C1 segment of cervical spinal cord (tissue), 14 donors: ENCODE results near the gene RAB27B.

ENCODE experiments used
- DNase-seq, 14 donors: peaks; one replicate each; lab custom pipeline; 2025; lab: John Stamatoyannopoulos, UW

The RAB27B gene

DNA sequence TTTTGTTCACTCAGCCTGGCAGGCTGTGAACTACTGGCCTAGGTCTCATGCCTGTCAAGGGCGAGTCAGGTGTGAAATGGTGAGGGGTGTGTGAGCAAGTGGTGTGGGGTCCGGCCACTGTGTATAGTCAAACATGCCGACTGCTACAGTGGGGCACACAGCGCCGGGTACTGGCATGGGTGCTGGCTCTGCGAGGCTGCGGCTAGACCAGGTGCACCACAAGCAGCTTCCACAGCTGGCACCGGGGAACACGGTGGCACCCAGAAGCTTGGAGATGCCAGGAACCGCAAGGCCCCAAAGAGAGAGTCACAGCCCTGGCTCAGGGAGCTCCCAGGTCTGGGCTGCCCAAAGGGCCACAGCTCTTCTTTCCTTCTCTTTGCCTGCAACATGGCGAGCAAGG lies 81.3 kb downstream of the RAB27B start:
- no peak for DNase-seq

DNA sequence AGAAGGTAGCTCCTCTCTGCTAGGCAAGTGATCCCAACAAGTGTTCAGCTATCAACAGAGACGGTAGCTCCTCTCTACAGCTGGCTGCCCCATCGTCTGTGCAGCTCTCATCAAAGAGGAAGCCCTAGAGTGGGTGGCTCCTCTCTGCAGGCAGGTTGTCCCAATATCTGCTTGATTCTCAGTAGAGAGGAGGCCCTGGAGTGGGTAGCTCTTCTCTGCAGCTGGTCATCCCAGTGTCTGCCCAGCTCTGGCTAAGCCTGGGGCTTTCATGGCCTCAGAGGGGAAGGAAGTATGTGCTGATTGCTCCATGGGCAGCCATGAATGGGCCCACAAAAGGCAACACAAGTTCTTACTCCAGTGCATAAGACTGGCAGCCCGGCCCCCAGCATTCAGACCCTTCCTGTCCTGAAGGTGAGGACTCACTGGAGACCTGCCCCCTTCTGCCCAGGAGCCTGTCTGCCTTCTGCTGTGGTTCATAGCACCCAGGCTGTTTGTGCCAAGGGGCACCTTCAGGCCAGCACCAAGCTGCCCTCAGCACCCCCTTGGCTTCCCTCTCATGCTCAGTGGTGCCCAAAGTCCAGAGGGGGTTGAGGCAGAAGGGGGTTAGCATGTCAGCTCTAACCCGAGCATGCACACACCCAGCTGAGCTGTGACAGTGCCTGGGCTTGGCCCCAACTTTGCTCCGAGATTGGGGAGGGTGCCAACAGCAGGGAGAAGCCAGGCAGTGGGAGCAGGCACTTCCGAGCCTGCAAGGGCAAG lies 82.1 kb downstream of the RAB27B start:
- no peak for DNase-seq

GRCh38 chr18:54911551-54911950 lies 83.3 kb downstream of the RAB27B start:
- DNase-seq = no peak

- no peak for DNase-seq
Measured at GRCh38 chr18:54914816-54915215, 86.5 kb downstream of the RAB27B start.

DNA sequence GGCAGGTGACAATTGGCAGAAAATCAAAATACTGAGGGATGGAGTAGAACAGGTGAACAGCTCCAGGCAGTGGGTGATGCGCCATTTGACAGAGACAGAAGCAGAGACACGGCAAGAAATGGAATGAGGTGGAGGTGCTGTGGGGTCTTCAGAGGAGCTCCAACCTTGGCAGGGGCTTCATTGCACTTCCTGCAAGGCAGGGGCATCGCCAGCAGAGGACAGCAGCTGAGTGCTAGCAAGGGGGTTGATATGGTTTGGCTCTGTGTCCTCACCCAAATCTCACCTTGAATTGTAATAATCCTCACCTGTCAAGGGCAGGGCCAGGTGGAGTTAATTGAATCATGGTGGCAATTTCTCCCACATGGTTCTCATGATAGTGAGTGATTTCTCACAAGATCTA lies 88.2 kb downstream of the RAB27B start:
- DNase-seq = no peak

GRCh38 chr18:54918060-54918459 lies 89.8 kb downstream of the RAB27B start:
- no peak for DNase-seq

GRCh38 chr18:54919412-54919811 lies 91.1 kb downstream of the RAB27B start:
- DNase-seq = no peak

- no peak for DNase-seq
Measured at GRCh38 chr18:54923339-54923956, 95.2 kb downstream of the RAB27B start.

DNA sequence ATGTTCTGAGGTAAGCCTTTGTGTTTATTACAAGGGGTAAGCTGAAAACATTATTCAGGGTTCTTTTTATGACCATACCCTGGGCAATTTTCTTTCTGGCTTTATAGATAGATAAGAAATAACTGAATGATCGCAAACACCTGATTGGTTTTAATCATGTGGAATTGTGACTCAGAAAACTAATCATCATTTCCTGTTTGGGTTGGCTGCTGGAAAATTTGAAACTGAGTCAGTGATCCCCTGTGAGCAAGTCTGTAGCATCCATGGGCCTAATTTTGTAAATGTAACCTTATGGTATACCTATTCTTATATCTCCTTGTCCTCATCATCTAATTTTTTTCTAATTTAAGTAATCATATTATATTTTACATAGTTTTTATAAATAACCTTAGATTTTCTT lies 96.7 kb downstream of the RAB27B start:
- DNase-seq = no peak

GRCh38 chr18:54926593-54927325 lies 98.5 kb downstream of the RAB27B start:
- DNase-seq = no peak

- DNase-seq = no peak
Measured at GRCh38 chr18:54928236-54928635, 100.0 kb downstream of the RAB27B start.

DNA sequence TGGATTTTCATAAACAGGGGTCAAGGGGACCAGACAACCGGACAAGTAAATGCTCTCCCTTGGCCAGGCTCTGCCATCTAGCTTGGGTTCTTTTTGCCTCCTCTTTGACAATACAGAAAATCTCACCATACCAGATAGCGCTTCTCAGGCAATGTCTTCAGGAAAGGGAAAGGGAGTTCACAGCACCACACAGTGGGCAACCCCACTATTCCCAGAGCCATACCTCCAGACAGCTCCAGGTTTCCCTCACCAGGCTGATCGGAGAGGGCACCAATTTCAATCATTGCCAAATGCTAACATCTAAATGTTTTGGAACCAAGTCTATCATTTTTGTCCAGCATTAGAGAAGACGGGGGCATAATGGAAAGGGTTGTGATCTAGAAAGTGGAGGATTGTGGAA lies 102.9 kb downstream of the RAB27B start:
- DNase-seq = no peak

- DNase-seq = no peak
Measured at GRCh38 chr18:54932472-54932871, 104.2 kb downstream of the RAB27B start.

GRCh38 chr18:54938506-54938905 lies 110.2 kb downstream of the RAB27B start:
- DNase-seq = no peak

DNA sequence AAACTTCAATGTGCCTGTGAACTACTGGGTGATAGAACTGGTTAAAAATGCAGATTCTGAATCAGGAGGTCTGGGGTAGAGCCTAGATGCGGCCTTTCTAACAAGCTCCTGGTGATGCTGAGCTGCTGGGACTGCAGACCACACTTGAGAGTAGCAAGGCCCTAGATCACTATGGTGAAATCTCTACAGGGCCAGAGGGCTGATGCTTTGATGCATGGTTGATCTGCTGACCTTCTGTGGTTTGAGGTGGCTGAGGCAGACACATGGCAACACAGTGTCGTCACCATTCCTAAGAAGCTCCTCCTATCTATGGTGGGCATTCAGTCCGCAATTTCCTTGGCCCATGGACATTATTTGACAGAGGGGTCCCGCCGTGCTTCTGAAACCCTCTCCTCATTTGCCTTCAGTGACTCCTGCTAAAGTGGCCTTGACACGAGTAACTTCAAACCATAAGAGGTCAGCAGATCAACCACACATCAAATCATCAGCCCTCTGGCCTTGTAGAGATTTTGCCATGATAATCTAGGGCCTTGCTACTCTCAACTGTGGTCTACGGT lies 111.2 kb downstream of the RAB27B start:
- no peak for DNase-seq

- DNase-seq = no peak
Measured at GRCh38 chr18:54942144-54942543, 113.9 kb downstream of the RAB27B start.

DNA sequence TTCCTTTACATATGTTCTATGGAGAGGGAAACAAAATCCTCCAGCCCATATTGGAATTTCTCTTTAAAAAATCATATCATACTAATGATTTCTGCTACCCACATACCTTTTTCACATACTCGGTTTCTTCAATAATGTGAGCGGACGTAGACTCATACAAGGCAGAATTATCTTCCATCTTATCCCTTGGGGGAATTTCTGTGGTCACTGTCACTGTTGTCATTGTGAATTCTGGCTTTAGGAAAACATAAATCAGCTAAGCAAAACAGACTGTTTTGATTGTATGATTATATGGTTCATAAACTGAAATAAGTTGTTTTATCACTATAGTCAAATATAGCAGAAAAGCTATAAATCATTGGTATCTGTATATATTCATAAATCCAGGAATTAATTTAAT lies 114.3 kb downstream of the RAB27B start:
- DNase-seq = no peak
